Fibroblast of lung (primary cell): ENCODE results near the gene MT1B.

Experiments used
- EZH2 ChIP-seq: IDR thresholded peaks from 2 replicates; pipeline ENCODE4 v1.5.1; 2012; ENCODE audit warnings: low read length, control low read depth, mild to moderate bottlenecking; ENCODE audit errors: missing control alignments
- TF ChIP-seq, protein P1 (sequence below), 2 donors: IDR thresholded peaks in 1 of 2; conservative IDR thresholded peaks in 1 of 2; 1 replicate in 1 of 2; 2 replicates in 1 of 2; pipeline ENCODE4 v1.5.1; 2011 to 2012; ENCODE audit warnings: low read length in 2 of 2, control low read depth in 1 of 2, inconsistent platforms in 1 of 2, low read depth in 1 of 2, mild to moderate bottlenecking in 1 of 2

DNA sequence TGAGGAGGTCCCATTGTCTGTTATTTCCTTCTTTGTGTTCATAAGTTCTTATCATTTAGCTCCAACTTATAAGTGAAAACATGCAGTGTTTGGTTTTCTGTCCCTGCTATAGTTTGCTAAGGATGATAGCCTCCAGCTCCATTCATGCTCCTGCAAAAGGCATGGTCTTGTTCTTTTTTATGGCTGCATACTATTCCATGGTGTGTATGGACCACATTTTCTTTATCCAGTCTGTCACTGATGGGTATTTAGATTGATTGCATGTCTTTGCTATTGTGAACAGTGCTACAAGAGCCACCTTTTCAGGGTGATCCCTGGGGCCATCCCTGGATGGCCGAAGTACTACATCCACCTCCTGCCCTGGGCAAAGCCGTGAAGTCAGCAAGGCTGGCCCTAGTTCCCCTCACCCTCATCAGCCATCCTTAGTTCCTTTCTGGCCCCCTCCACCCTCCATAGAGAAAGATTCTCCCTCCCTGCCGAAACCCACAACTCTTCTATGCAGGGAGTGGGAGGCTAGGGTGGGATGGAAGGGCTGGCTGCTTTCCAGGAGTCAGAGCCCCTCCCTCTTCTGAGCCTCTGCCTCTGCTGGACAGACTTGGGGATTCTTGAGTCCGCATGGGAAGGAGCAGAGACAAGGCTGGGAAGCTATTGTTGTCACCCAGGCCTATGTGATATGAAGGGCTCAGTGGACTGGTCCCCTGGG is 38.9 kb downstream of the MT1B start:
- TF ChIP-seq, protein P1, sequence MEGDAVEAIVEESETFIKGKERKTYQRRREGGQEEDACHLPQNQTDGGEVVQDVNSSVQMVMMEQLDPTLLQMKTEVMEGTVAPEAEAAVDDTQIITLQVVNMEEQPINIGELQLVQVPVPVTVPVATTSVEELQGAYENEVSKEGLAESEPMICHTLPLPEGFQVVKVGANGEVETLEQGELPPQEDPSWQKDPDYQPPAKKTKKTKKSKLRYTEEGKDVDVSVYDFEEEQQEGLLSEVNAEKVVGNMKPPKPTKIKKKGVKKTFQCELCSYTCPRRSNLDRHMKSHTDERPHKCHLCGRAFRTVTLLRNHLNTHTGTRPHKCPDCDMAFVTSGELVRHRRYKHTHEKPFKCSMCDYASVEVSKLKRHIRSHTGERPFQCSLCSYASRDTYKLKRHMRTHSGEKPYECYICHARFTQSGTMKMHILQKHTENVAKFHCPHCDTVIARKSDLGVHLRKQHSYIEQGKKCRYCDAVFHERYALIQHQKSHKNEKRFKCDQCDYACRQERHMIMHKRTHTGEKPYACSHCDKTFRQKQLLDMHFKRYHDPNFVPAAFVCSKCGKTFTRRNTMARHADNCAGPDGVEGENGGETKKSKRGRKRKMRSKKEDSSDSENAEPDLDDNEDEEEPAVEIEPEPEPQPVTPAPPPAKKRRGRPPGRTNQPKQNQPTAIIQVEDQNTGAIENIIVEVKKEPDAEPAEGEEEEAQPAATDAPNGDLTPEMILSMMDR (conservative IDR thresholded peaks at IDR 0.05 in 1 of 2, IDR thresholded peaks at IDR 0.05 in 1 of 2; ENCODE audit: low read depth in 1 of 2, low read length in 2 of 2) = no peak
- TF ChIP-seq EZH2 = no peak
